SK-N-SH treated with all-trans-retinoic acid at 6 μM for 48 hours (cell line): ENCODE data around the gene DSC3.

Source experiments
- ATAC-seq: fragments of 200-7000 bp; cut with Tn5 transposase; 3 replicates; pipeline ENCODE4 v1.9.1; 2020; ENCODE audit warnings: mild to moderate bottlenecking, moderate library complexity
- ARNTL ChIP-seq: fragments of 450-650 bp; formaldehyde crosslinking; IDR thresholded peaks from 2 replicates; pipeline ENCODE4 v1.5.0; 2020; ENCODE audit warnings: low read depth, mild to moderate bottlenecking, moderate library complexity, borderline replicate concordance
- BACH2 ChIP-seq: fragments of 250-450 bp; sonication (Bioruptor Pico); IDR thresholded peaks from 2 replicates; pipeline ENCODE4 v1.9.0; 2021; ENCODE audit warnings: mild to moderate bottlenecking, borderline replicate concordance
- CSDC2 ChIP-seq: fragments of 250-450 bp; sonication (Bioruptor Pico); IDR thresholded peaks from 2 replicates; pipeline ENCODE4 v1.5.0; 2020; ENCODE audit warnings: mild to moderate bottlenecking, moderate library complexity
- CSRNP3 ChIP-seq: fragments of 250-450 bp; sonication (Bioruptor Pico); IDR thresholded peaks from 2 replicates; pipeline ENCODE4 v1.5.1; 2021; ENCODE audit warnings: mild to moderate bottlenecking, moderate library complexity
- ESRRG ChIP-seq: fragments of 250-450 bp; sonication (Bioruptor Pico); IDR thresholded peaks from 2 replicates; pipeline ENCODE4 v1.6.1; 2021; ENCODE audit warnings: mild to moderate bottlenecking
- GLIS3 ChIP-seq: fragments of 250-450 bp; sonication (Bioruptor Pico); IDR thresholded peaks from 2 replicates; pipeline ENCODE4 v1.5.0; 2020; ENCODE audit warnings: mild to moderate bottlenecking, moderate library complexity
- ISL1 ChIP-seq: fragments of 250-450 bp; sonication (Bioruptor Pico); IDR thresholded peaks from 2 replicates; pipeline ENCODE4 v2.1.2; 2022; ENCODE audit warnings: mild to moderate bottlenecking, moderate library complexity
- OSR1 ChIP-seq: fragments of 250-450 bp; sonication (Bioruptor Pico); IDR thresholded peaks from 2 replicates; pipeline ENCODE4 v1.8.0; 2022; ENCODE audit warnings: moderate library complexity, mild to moderate bottlenecking, inconsistent platforms
- POU6F1 ChIP-seq: fragments of 250-450 bp; sonication (Bioruptor Pico); IDR thresholded peaks from 2 replicates; pipeline ENCODE4 v1.8.0; 2021; ENCODE audit warnings: low read depth, mild to moderate bottlenecking, moderate library complexity, borderline replicate concordance
- PPARA ChIP-seq: fragments of 250-450 bp; sonication (Bioruptor Pico); IDR thresholded peaks from 2 replicates; pipeline ENCODE4 v1.5.0; 2020; ENCODE audit warnings: mild to moderate bottlenecking, borderline replicate concordance
- RARB ChIP-seq: fragments of 250-450 bp; sonication (Bioruptor Pico); IDR thresholded peaks from 2 replicates; pipeline ENCODE4 v1.8.0; 2021; ENCODE audit warnings: mild to moderate bottlenecking, moderate library complexity
- SNAI2 ChIP-seq: fragments of 250-450 bp; sonication (Bioruptor Pico); IDR thresholded peaks from 2 replicates; pipeline ENCODE4 v1.5.0; 2020; ENCODE audit warnings: mild to moderate bottlenecking, moderate library complexity
- TCF4 ChIP-seq: fragments of 250-450 bp; sonication (Bioruptor Pico); IDR thresholded peaks from 2 replicates; pipeline ENCODE4 v1.8.0; 2021; ENCODE audit warnings: mild to moderate bottlenecking, moderate library complexity, borderline replicate concordance
- TOX ChIP-seq: fragments of 250-450 bp; sonication (Bioruptor Pico); IDR thresholded peaks from 2 replicates; pipeline ENCODE4 v1.8.0; 2021; ENCODE audit warnings: mild to moderate bottlenecking, moderate library complexity, borderline replicate concordance
- ZC3H10 ChIP-seq: fragments of 250-450 bp; sonication (Bioruptor Pico); IDR thresholded peaks from 2 replicates; pipeline ENCODE4 v1.5.1; 2021; ENCODE audit warnings: mild to moderate bottlenecking, moderate library complexity
- ZFP3 ChIP-seq: fragments of 250-450 bp; sonication (Bioruptor Pico); IDR thresholded peaks from 2 replicates; pipeline ENCODE4 v1.5.0; 2020; ENCODE audit warnings: mild to moderate bottlenecking, moderate library complexity
- ZFP30 ChIP-seq: fragments of 450-650 bp; formaldehyde crosslinking; IDR thresholded peaks from 2 replicates; pipeline ENCODE4 v1.5.0; 2022; ENCODE audit warnings: mild to moderate bottlenecking, moderate library complexity
- ZNF565 ChIP-seq: fragments of 450-650 bp; formaldehyde crosslinking; conservative IDR thresholded peaks from 2 replicates; pipeline ENCODE4 v1.5.0; 2020; ENCODE audit warnings: low read depth, mild to moderate bottlenecking, moderate library complexity
- ZNF8 ChIP-seq: fragments of 450-650 bp; formaldehyde crosslinking; IDR thresholded peaks from 2 replicates; pipeline ENCODE4 v1.5.0; 2020; ENCODE audit warnings: mild to moderate bottlenecking, moderate library complexity
- TF ChIP-seq, protein P1 (sequence below): fragments of 250-450 bp; sonication (Bioruptor Pico); IDR thresholded peaks from 2 replicates; pipeline ENCODE4 v1.8.0; 2020; ENCODE audit warnings: mild to moderate bottlenecking, moderate library complexity, borderline replicate concordance

Gene DSC3

DNA sequence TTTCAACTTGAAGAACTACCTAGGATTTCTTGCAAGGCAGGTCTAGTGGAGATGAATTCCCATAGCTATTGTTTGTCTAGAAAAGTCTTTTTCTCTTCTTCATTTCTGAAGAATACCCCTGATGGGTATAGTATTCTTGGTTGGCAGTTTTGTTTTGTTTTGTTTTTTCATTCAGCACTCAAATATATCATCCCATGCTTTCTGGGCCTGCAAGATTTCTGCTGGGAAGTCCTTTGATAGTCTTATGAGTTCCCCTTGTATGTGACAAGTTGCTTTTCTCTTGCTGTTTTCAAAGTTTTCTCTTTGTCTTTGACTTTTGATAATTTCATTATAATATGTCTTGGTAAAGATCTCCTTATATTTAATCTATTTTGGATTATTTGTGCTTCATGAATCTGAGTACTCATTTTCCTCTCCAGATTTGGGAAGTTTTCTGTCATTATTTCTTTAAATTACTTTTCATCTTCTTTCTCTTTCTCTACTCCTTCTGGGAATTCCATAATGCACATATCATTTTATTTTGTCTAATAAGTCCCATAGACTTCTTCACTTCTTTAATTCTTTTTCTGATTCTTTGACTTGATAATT lies 101.5 kb downstream of the DSC3 start:
- no peak for ATAC-seq
- TF ChIP-seq BACH2 (CRISPR knock-in tag) (no peak), POU6F1 (CRISPR knock-in tag) (no peak), ZNF565 (no peak), SNAI2 (CRISPR knock-in tag) (no peak), ZFP3 (CRISPR knock-in tag) (no peak), PPARA (CRISPR knock-in tag) (no peak), OSR1 (CRISPR knock-in tag) (no peak), CSDC2 (CRISPR knock-in tag) (no peak), ARNTL (no peak), TOX (CRISPR knock-in tag) (no peak), GLIS3 (no peak), ZFP30 (no peak), ISL1 (CRISPR knock-in tag) (no peak), ZC3H10 (no peak), ESRRG (CRISPR knock-in tag) (no peak), RARB (CRISPR knock-in tag) (no peak), TCF4 (CRISPR knock-in tag) (no peak), ZNF8 (no peak), CSRNP3 (CRISPR knock-in tag) (no peak)
- TF ChIP-seq, protein P1, sequence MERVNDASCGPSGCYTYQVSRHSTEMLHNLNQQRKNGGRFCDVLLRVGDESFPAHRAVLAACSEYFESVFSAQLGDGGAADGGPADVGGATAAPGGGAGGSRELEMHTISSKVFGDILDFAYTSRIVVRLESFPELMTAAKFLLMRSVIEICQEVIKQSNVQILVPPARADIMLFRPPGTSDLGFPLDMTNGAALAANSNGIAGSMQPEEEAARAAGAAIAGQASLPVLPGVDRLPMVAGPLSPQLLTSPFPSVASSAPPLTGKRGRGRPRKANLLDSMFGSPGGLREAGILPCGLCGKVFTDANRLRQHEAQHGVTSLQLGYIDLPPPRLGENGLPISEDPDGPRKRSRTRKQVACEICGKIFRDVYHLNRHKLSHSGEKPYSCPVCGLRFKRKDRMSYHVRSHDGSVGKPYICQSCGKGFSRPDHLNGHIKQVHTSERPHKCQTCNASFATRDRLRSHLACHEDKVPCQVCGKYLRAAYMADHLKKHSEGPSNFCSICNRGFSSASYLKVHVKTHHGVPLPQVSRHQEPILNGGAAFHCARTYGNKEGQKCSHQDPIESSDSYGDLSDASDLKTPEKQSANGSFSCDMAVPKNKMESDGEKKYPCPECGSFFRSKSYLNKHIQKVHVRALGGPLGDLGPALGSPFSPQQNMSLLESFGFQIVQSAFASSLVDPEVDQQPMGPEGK (CRISPR knock-in tag), result no peak
